GM18873 (cell line): ENCODE measurements around the gene MPPED2.

Experiments used
- ATAC-seq: cut with Tn5 transposase; IDR thresholded peaks from one replicate; pipeline ENCODE4 v1.9.1; 2021; ENCODE audit warnings: mild to moderate bottlenecking, moderate library complexity, moderate number of reproducible peaks; ENCODE audit not compliant: unreplicated experiment, low FRiP score

MPPED2 gene

GRCh38 chr11:30586251-30587144, at the start of gene MPPED2:
MPPED2 (minus strand) TSS chr11:30586353; CDS start chr11:30580373, 5,980 bp downstream.
- peak; percentile 93 for ATAC-seq

GRCh38 chr11:30635401-30635989, 49.3 kb upstream of the MPPED2 start:
- ATAC-seq, result no peak

- no peak for ATAC-seq
Measured at GRCh38 chr11:30631148-30631547, 45.0 kb upstream of the MPPED2 start.

GRCh38 chr11:30619767-30620166, 33.6 kb upstream of the MPPED2 start:
- no peak for ATAC-seq

- ATAC-seq, result no peak
Measured at GRCh38 chr11:30617762-30618161, 31.6 kb upstream of the MPPED2 start.

GRCh38 chr11:30610628-30611027, 24.5 kb upstream of the MPPED2 start:
- ATAC-seq, result no peak

GRCh38 chr11:30608534-30608933, 22.4 kb upstream of the MPPED2 start:
- no peak for ATAC-seq

GRCh38 chr11:30605036-30605605, 19.0 kb upstream of the MPPED2 start:
- peak; percentile 55 for ATAC-seq

GRCh38 chr11:30603357-30603756, 17.2 kb upstream of the MPPED2 start:
- ATAC-seq, result no peak

GRCh38 chr11:30596832-30597231, 10.7 kb upstream of the MPPED2 start:
- no peak for ATAC-seq

- no peak for ATAC-seq
Measured at GRCh38 chr11:30595934-30596333, 9.8 kb upstream of the MPPED2 start.

- no peak for ATAC-seq
Measured at GRCh38 chr11:30594646-30595411, 8.7 kb upstream of the MPPED2 start.

GRCh38 chr11:30587269-30587812, 1.2 kb upstream of the MPPED2 start:
- no peak for ATAC-seq

- peak; percentile 7 for ATAC-seq
Measured at GRCh38 chr11:30585892-30586250, 282 bp downstream of the MPPED2 start.

- no peak for ATAC-seq
Measured at GRCh38 chr11:30585125-30585891, 845 bp downstream of the MPPED2 start.

- no peak for ATAC-seq
Measured at GRCh38 chr11:30583476-30584280, 2.5 kb downstream of the MPPED2 start.

GRCh38 chr11:30582726-30583125, 3.4 kb downstream of the MPPED2 start:
- no peak for ATAC-seq

GRCh38 chr11:30581675-30582074, 4.5 kb downstream of the MPPED2 start:
- ATAC-seq, result no peak

GRCh38 chr11:30580573-30580972, 5.6 kb downstream of the MPPED2 start:
- ATAC-seq, result no peak
